HEK293 (cell line): ENCODE measurements around the gene ADCY1.

Experiments
- CTCF ChIA-PET: fragments of 350-600 bp; formaldehyde crosslinking; extraction: SDS; loops from one replicate; lab custom pipeline; 2021; ENCODE audit warnings: antibody characterized with exemption; lab: Yijun Ruan, JAX
- POLR2A ChIA-PET: fragments of 300-600 bp; formaldehyde crosslinking; extraction: SDS; loops from one replicate; lab custom pipeline; 2020; ENCODE audit warnings: antibody characterized with exemption, inconsistent platforms; lab: Yijun Ruan, JAX
- H3K27ac ChIP-seq: fragments of 200-500 bp; sonication (Bioruptor generic); 2 replicates; pipeline ENCODE4 v1.5.1; 2014; ENCODE audit warnings: low read depth, low read length, control low read depth, inconsistent platforms; ENCODE audit errors: extremely low read depth
- H3K36me3 ChIP-seq, 2 experiments: fragments of 200-500 bp in 1 of 2; sonication (Bioruptor generic) in 1 of 2; 1 replicate in 1 of 2; 2 replicates in 1 of 2; pipeline ENCODE4 v1.5.1; 2014 to 2017; ENCODE audit warnings: inconsistent platforms in 2 of 2, low read length in 2 of 2; ENCODE audit not compliant: control insufficient read depth in 2 of 2, insufficient read depth in 1 of 2
- H3K4me1 ChIP-seq: fragments of 200-500 bp; sonication (Bioruptor generic); 2 replicates; pipeline ENCODE4 v1.5.1; 2014; ENCODE audit warnings: mild to moderate bottlenecking, low read length, inconsistent platforms; ENCODE audit not compliant: control insufficient read depth, insufficient read depth
- H3K4me3 ChIP-seq: 2 replicates; pipeline ENCODE4 v1.5.1; 2011; ENCODE audit warnings: low read depth, mild to moderate bottlenecking, control low read depth, low read length, moderate library complexity
- H3K9me3 ChIP-seq: fragments of 200-500 bp; sonication (Bioruptor generic); 2 replicates; pipeline ENCODE4 v1.5.1; 2014; ENCODE audit warnings: low read depth, low read length, inconsistent platforms; ENCODE audit not compliant: control insufficient read depth, insufficient read depth
- KLF1 ChIP-seq: fragments of 450-650 bp; formaldehyde crosslinking; IDR thresholded peaks from 2 replicates; pipeline ENCODE4 v1.5.1; 2016; ENCODE audit warnings: missing biosample characterization, missing genetic modification characterization
- MYNN ChIP-seq: fragments of 450-650 bp; formaldehyde crosslinking; IDR thresholded peaks from 2 replicates; pipeline ENCODE4 v1.5.1; 2016; ENCODE audit warnings: missing biosample characterization, missing genetic modification characterization, borderline replicate concordance
- ZBTB1 ChIP-seq: fragments of 450-650 bp; formaldehyde crosslinking; IDR thresholded peaks from 2 replicates; pipeline ENCODE4 v1.5.1; 2016; ENCODE audit warnings: missing biosample characterization, missing genetic modification characterization
- ZBTB44 ChIP-seq: fragments of 450-650 bp; IDR thresholded peaks from 2 replicates; pipeline ENCODE4 v1.5.1; 2018; ENCODE audit warnings: missing biosample characterization, mild to moderate bottlenecking, missing genetic modification characterization
- ZBTB48 ChIP-seq: fragments of 450-650 bp; formaldehyde crosslinking; IDR thresholded peaks from 2 replicates; pipeline ENCODE4 v1.5.1; 2016; ENCODE audit warnings: missing biosample characterization, missing genetic modification characterization
- ZNF112 ChIP-seq: fragments of 450-650 bp; formaldehyde crosslinking; IDR thresholded peaks from 2 replicates; pipeline ENCODE4 v1.5.0; 2017; ENCODE audit warnings: missing biosample characterization, missing genetic modification characterization
- ZNF274 ChIP-seq, 2 experiments: fragments of 200-500 bp in 1 of 2; fragments of 450-650 bp in 1 of 2; sonication (Bioruptor generic) in 1 of 2; formaldehyde crosslinking in 1 of 2; IDR thresholded peaks; 2 replicates each; pipeline versions ENCODE4 v1.5.1 to v1.6.1; 2014 to 2016; ENCODE audit warnings: borderline replicate concordance in 1 of 2, inconsistent platforms in 1 of 2, low read length in 1 of 2, missing biosample characterization in 1 of 2, missing genetic modification characterization in 1 of 2
- ZNF404 ChIP-seq: fragments of 450-650 bp; formaldehyde crosslinking; IDR thresholded peaks from 2 replicates; pipeline ENCODE4 v1.5.1; 2017; ENCODE audit warnings: missing biosample characterization, missing genetic modification characterization
- ZNF501 ChIP-seq: fragments of 450-650 bp; formaldehyde crosslinking; IDR thresholded peaks from 2 replicates; pipeline ENCODE4 v1.5.1; 2016; ENCODE audit warnings: missing biosample characterization, missing genetic modification characterization
- ZNF514 ChIP-seq: fragments of 450-650 bp; formaldehyde crosslinking; IDR thresholded peaks from 2 replicates; pipeline ENCODE4 v1.5.1; 2016; ENCODE audit warnings: missing biosample characterization, missing genetic modification characterization
- ZNF645 ChIP-seq: fragments of 450-650 bp; formaldehyde crosslinking; IDR thresholded peaks from 2 replicates; pipeline ENCODE4; 2016; ENCODE audit warnings: missing biosample characterization, missing genetic modification characterization
- ZNF692 ChIP-seq: fragments of 450-650 bp; formaldehyde crosslinking; IDR thresholded peaks from 2 replicates; pipeline ENCODE4 v1.5.1; 2016; ENCODE audit warnings: missing biosample characterization, missing genetic modification characterization
- TF ChIP-seq, protein P1 (sequence below): sonication (generic); formaldehyde crosslinking; IDR thresholded peaks from 2 replicates; pipeline ENCODE4 v1.8.1; 2022; ENCODE audit warnings: mild to moderate bottlenecking, moderate library complexity, missing genetic modification reagents
- TF ChIP-seq, protein P2 (sequence below): fragments of 450-650 bp; formaldehyde crosslinking; IDR thresholded peaks from 2 replicates; pipeline ENCODE4 v1.5.1; 2016; ENCODE audit warnings: missing biosample characterization, missing genetic modification characterization
- TF ChIP-seq, protein P3 (sequence below): fragments of 450-650 bp; formaldehyde crosslinking; IDR thresholded peaks from 2 replicates; pipeline ENCODE4 v1.5.1; 2016; ENCODE audit warnings: missing biosample characterization, missing genetic modification characterization, borderline replicate concordance

The ADCY1 gene

DNA sequence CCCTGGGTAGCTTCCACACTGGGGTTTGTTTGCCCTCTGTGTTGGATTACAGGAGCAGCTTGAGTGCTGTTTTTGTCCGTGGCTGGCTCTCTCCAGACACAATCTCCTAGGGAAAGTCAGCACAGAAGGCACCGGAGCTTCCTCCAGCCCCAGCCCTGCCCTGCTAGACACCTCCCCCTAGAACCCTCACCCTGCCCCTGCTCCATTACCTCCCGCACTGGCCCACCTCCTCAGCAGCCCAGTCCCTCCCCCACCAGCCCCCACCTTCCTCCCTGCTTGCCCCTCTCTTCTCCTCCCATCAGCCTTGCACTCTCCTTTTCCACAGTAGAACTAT is 130.5 kb downstream of the ADCY1 start:
- Histone ChIP-seq H3K4me1 (no peaks in the 10 kb centered on the region), H3K27ac (no peak overlapping the region), H3K4me3 (no peak overlapping the region), H3K9me3 (no peaks in the 10 kb centered on the region), H3K36me3 (peaks cover 0 to 8% of the 10 kb centered on the region in 2 experiments; a peak in 1 of 3 replicates)
- TF ChIP-seq KLF1 (tag by site-specific recombination) (no peak), MYNN (tag by site-specific recombination) (no peak), ZNF645 (tag by site-specific recombination) (no peak), ZNF404 (tag by site-specific recombination) (no peak), ZNF501 (no peak), ZBTB44 (tag by site-specific recombination) (no peak), ZNF112 (no peak), ZBTB48 (tag by site-specific recombination) (no peak)
- TF ChIP-seq, protein P1, sequence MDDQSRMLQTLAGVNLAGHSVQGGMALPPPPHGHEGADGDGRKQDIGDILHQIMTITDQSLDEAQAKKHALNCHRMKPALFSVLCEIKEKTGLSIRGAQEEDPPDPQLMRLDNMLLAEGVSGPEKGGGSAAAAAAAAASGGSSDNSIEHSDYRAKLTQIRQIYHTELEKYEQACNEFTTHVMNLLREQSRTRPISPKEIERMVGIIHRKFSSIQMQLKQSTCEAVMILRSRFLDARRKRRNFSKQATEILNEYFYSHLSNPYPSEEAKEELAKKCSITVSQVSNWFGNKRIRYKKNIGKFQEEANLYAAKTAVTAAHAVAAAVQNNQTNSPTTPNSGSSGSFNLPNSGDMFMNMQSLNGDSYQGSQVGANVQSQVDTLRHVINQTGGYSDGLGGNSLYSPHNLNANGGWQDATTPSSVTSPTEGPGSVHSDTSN (CRISPR knock-in tag): no peak
- POLR2A ChIA-PET: no interaction called here
- CTCF ChIA-PET: no interaction called here

DNA sequence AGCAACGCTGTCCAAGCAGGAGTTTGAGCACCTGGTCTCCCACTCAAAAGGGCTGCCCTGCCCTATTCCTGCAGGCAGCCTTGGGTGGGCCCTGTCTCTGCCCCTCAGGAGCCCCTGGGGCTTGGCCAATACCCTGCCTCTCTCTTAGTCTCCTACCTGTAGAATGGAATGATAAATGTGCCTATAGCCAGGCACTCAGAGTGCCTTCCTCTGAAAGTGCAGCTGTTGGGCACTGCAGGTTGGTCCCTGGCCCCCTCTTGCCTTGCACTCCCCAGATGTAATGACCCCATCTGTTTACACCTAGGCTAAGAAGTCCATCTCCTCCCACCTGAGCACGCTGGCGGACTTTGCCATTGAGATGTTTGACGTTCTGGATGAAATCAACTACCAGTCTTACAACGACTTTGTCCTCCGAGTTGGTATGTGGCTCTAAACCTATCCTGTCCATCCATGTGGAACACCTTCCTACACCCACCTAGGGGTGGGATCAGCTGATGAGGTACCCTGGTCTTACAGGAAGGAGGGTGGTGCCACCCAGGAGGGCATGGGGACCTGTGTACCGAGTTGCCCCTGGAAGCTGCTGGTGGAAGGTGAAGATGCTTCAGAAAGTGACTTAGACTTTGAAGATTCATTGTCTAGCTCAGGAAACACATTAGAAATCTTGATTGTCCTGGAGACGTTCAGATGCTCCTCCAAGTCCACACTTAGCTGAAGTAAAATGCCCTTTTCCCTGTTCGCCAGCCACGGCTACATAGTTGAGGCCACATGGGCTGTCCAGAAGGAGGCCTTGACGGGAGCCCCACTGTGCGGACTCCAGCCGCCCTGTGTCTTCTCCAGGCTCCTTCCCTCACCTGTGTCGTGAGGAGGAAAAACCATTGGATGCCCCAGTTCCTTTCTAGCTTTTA is 134.1 kb downstream of the ADCY1 start:
- no peaks in the 10 kb centered on the region for H3K4me1 ChIP-seq
- no peaks in the 10 kb centered on the region for H3K9me3 ChIP-seq
- H3K36me3 ChIP-seq: peaks cover 0 to 6% of the 10 kb centered on the region in 2 experiments; a peak in 1 of 3 replicates
- CTCF ChIA-PET: no interaction called here
- no peak overlapping the region for H3K4me3 ChIP-seq
- POLR2A ChIA-PET: no interaction called here
- TF ChIP-seq ZNF514 (tag by site-specific recombination) (no peak), ZNF112 (no peak)
- TF ChIP-seq, protein P2, sequence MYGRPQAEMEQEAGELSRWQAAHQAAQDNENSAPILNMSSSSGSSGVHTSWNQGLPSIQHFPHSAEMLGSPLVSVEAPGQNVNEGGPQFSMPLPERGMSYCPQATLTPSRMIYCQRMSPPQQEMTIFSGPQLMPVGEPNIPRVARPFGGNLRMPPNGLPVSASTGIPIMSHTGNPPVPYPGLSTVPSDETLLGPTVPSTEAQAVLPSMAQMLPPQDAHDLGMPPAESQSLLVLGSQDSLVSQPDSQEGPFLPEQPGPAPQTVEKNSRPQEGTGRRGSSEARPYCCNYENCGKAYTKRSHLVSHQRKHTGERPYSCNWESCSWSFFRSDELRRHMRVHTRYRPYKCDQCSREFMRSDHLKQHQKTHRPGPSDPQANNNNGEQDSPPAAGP (tag by site-specific recombination): no peak
- H3K27ac ChIP-seq: no peak overlapping the region

DNA sequence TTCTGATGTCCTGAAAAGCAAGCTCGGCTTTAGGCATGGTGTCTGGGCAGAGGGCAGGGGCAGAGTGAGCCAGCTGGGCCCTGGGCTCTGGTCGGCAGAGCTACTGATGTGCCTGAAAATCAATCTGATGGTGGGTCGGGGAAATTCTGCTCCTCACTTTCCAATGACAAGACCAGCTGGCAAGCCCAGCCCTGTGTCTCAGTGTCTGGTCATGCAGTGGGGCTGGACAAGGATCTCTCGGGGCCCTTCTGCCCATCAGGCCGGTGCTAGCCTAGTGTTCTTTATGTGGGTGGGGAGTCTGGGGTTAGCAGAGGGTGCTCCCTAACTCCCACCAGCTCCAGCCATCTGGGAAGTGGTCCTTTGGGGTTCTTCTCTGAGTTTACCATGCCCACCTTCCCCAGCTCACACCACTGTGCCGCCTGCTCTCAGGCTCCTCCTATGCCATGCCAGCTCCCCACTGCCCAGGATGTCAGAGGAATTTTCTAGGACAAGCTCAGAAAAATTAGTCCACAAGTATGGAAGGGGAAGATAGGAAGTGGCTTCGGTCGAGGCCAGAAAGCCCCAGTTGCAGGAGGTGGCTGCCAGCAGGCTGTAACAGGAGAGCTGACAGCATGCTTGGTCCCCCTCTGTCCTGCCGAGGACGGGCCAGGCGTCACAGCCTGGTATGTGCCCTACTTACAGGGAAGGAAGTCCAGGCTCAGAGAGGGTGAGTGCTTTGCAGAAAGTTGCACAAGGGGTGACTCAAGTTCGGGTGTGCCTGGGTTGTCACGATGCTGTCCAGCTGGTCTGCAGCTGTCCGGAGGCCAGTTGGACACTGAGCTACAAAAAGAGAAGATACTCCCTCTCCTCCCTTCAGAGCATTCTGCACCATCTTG is 135.2 kb downstream of the ADCY1 start:
- H3K4me1 ChIP-seq: no peaks in the 10 kb centered on the region
- no peak overlapping the region for H3K27ac ChIP-seq
- H3K9me3 ChIP-seq: no peaks in the 10 kb centered on the region
- ChIA-PET CTCF (interaction anchor here (0.7 to 1.1 kb wide), 2 partner anchors 13 to 46 kb away, joined by 4 read pairs; no protein-coding TSS in a partner anchor), POLR2A (no interaction called here)
- H3K4me3 ChIP-seq: no peak overlapping the region
- H3K36me3 ChIP-seq: peaks cover 0 to 3% of the 10 kb centered on the region in 2 experiments; a peak in 1 of 3 replicates
- TF ChIP-seq ZNF692 (no peak), ZBTB1 (tag by site-specific recombination) (no peak), ZNF274 (IDR thresholded peaks at IDR 0.05; ENCODE audit: low read length) (no peak), ZNF274 (tag by site-specific recombination; IDR thresholded peaks at IDR 0.05; ENCODE audit: borderline replicate concordance) (no peak)
- TF ChIP-seq, protein P3, sequence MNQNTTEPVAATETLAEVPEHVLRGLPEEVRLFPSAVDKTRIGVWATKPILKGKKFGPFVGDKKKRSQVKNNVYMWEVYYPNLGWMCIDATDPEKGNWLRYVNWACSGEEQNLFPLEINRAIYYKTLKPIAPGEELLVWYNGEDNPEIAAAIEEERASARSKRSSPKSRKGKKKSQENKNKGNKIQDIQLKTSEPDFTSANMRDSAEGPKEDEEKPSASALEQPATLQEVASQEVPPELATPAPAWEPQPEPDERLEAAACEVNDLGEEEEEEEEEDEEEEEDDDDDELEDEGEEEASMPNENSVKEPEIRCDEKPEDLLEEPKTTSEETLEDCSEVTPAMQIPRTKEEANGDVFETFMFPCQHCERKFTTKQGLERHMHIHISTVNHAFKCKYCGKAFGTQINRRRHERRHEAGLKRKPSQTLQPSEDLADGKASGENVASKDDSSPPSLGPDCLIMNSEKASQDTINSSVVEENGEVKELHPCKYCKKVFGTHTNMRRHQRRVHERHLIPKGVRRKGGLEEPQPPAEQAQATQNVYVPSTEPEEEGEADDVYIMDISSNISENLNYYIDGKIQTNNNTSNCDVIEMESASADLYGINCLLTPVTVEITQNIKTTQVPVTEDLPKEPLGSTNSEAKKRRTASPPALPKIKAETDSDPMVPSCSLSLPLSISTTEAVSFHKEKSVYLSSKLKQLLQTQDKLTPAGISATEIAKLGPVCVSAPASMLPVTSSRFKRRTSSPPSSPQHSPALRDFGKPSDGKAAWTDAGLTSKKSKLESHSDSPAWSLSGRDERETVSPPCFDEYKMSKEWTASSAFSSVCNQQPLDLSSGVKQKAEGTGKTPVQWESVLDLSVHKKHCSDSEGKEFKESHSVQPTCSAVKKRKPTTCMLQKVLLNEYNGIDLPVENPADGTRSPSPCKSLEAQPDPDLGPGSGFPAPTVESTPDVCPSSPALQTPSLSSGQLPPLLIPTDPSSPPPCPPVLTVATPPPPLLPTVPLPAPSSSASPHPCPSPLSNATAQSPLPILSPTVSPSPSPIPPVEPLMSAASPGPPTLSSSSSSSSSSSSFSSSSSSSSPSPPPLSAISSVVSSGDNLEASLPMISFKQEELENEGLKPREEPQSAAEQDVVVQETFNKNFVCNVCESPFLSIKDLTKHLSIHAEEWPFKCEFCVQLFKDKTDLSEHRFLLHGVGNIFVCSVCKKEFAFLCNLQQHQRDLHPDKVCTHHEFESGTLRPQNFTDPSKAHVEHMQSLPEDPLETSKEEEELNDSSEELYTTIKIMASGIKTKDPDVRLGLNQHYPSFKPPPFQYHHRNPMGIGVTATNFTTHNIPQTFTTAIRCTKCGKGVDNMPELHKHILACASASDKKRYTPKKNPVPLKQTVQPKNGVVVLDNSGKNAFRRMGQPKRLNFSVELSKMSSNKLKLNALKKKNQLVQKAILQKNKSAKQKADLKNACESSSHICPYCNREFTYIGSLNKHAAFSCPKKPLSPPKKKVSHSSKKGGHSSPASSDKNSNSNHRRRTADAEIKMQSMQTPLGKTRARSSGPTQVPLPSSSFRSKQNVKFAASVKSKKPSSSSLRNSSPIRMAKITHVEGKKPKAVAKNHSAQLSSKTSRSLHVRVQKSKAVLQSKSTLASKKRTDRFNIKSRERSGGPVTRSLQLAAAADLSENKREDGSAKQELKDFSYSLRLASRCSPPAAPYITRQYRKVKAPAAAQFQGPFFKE (tag by site-specific recombination): no peak
